ENCODE data around the gene SPATA17.

DNA sequence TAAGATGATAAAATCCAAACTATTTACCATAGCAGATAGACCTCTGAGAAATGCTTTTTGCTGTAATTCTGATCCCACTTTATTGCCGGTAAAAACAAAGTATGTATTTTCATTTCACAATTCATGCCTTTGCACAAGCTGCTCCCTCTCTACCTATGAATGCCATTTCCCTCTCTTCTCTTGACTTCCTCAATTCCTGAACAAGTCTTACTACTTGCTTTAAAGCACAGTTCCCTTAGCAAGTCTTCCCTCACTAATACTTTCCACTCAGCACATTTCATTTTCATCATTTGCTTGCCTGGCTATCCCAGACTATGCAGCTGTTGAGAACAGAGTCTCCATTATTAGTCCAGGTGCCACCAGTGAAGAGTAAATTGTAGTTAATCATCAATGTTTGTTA lies 14.0 kb upstream of the SPATA17 start:
- TF ChIP-seq TEAD2 (CRISPR knock-in tag; IDR thresholded peaks at IDR 0.05) (no peak), NR2F1 (CRISPR knock-in tag; IDR thresholded peaks at IDR 0.05) (no peak), ZNF644 (CRISPR knock-in tag; IDR thresholded peaks at IDR 0.05; ENCODE audit: low read depth) (no peak), EZH2 (conservative IDR thresholded peaks at IDR 0.05; ENCODE audit: low read depth, low read length) (no peak), RXRA (CRISPR knock-in tag; IDR thresholded peaks at IDR 0.05) (no peak)
- TF ChIP-seq, protein P1, sequence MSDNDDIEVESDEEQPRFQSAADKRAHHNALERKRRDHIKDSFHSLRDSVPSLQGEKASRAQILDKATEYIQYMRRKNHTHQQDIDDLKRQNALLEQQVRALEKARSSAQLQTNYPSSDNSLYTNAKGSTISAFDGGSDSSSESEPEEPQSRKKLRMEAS (IDR thresholded peaks at IDR 0.05) = no peak

Measured in HepG2 (cell line).